Breast epithelium (tissue), 3 donors: Measurements from ENCODE around the gene TAB3.

Experiments
- CTCF ChIP-seq, 3 donors: fragments of 450-650 bp; IDR thresholded peaks; one replicate each; pipeline ENCODE4 v1.5.1; 2016 to 2017; ENCODE audit warnings: antibody characterized with exemption in 3 of 3, mild to moderate bottlenecking in 3 of 3, moderate library complexity in 3 of 3
- POLR2A ChIP-seq: fragments of 450-650 bp; IDR thresholded peaks from one replicate; pipeline ENCODE4 v1.6.1; 2016; ENCODE audit warnings: antibody characterized with exemption, mild to moderate bottlenecking, moderate library complexity
- POLR2AphosphoS5 ChIP-seq, 3 donors: sonication (generic); formaldehyde crosslinking; IDR thresholded peaks; one replicate each; pipeline ENCODE4 v1.6.1; 2017; ENCODE audit warnings: antibody characterized with exemption in 3 of 3

- TF ChIP-seq CTCF (IDR thresholded peaks at IDR 0.05) (no peak), POLR2A (no peak), POLR2AphosphoS5 (IDR thresholded peaks at IDR 0.05) (no peak)
These were observed 25.1 kb downstream of the TAB3 start for GRCh38 chrX:30863974-30864373.
